Brain microvascular endothelial cell (primary cell): Measurements from ENCODE around the gene FRMD5.

Experiments used
- DNase-seq: peaks from one replicate; pipeline ENCODE4 v3.0.0-alpha.2; 2020
- H3K27ac ChIP-seq: fragments of 250-450 bp; sonication (Bioruptor Pico); 2 replicates; pipeline ENCODE4 v1.5.1; 2020; ENCODE audit warnings: mild to moderate bottlenecking, moderate library complexity
- H3K27me3 ChIP-seq: fragments of 250-450 bp; sonication (Bioruptor Pico); replicated peaks from 2 replicates; pipeline ENCODE4 v1.5.1; 2020; ENCODE audit warnings: mild to moderate bottlenecking
- H3K36me3 ChIP-seq: fragments of 250-450 bp; sonication (Bioruptor Pico); replicated peaks from 2 replicates; pipeline ENCODE4 v1.5.1; 2020; ENCODE audit warnings: mild to moderate bottlenecking
- H3K4me3 ChIP-seq: 2 replicates; pipeline ENCODE4 v1.5.1; 2011; ENCODE audit warnings: low read depth, mild to moderate bottlenecking, control low read depth, low read length, moderate library complexity
- in situ Hi-C: cut with HindIII; loops from 2 replicates; pipeline ENCODE4 v1.10.0; 2017; ENCODE audit warnings: low sequenced_read_pairs, low pct_ligation_motif_present
- TF ChIP-seq, protein P1 (sequence below): IDR thresholded peaks from 2 replicates; pipeline ENCODE4 v1.5.1; 2011; ENCODE audit warnings: low read depth, mild to moderate bottlenecking, moderate library complexity, low read length, control low read depth, inconsistent platforms; ENCODE audit errors: missing control alignments

Gene FRMD5

DNA sequence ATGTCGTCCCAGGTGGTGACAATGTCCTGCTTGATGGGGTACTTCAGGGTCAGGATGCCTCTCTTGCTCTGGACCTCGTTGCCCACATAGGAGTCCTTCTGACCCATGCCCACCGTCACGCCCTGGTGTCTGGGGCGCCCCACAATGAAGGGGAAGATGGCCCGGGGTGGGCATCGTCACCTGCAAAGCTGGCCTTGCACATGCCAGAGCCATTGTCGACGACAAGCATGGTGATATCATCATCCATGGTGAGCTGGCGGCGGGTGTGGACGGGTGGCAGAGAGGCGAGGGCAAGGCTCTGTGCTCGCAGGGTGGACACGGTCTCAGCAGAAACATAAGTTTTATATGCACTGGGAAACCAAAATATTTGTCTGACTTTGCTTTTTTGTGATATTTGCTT lies 205.1 kb downstream of the FRMD5 start:
- H3K27ac ChIP-seq, result no peak overlapping the region
- no peaks in the 10 kb centered on the region for H3K36me3 ChIP-seq
- H3K27me3 ChIP-seq, result no peaks in the 10 kb centered on the region
- in situ Hi-C loops, result no loop called here
- H3K4me3 ChIP-seq, result no peak overlapping the region
- DNase-seq, result no peak
- TF ChIP-seq, protein P1, sequence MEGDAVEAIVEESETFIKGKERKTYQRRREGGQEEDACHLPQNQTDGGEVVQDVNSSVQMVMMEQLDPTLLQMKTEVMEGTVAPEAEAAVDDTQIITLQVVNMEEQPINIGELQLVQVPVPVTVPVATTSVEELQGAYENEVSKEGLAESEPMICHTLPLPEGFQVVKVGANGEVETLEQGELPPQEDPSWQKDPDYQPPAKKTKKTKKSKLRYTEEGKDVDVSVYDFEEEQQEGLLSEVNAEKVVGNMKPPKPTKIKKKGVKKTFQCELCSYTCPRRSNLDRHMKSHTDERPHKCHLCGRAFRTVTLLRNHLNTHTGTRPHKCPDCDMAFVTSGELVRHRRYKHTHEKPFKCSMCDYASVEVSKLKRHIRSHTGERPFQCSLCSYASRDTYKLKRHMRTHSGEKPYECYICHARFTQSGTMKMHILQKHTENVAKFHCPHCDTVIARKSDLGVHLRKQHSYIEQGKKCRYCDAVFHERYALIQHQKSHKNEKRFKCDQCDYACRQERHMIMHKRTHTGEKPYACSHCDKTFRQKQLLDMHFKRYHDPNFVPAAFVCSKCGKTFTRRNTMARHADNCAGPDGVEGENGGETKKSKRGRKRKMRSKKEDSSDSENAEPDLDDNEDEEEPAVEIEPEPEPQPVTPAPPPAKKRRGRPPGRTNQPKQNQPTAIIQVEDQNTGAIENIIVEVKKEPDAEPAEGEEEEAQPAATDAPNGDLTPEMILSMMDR, result no peak

DNA sequence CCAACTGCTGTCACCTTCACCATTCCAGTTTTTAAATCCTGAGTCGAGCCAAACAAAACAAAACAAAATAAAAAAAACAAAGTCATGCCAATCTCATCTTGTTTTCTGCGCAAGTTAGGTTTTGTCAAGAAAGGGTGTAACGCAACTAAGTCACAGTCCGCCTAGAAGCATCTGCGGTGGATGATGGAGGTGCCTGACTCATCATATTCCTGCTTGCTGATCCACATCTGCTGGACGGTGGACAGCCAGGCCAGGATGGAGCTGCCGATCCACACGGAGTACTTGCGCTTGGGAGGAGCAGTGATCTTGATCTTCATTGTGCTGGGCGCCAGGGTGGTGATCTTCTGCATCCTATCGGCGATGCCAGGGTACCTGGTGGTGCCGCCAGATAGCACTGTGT lies 206.2 kb downstream of the FRMD5 start:
- no peak overlapping the region for H3K4me3 ChIP-seq
- DNase-seq, result no peak
- TF ChIP-seq, protein P1, result no peak
- in situ Hi-C loops, result no loop called here
- H3K27ac ChIP-seq, result no peak overlapping the region
- H3K36me3 ChIP-seq, result no peaks in the 10 kb centered on the region
- no peaks in the 10 kb centered on the region for H3K27me3 ChIP-seq

DNA sequence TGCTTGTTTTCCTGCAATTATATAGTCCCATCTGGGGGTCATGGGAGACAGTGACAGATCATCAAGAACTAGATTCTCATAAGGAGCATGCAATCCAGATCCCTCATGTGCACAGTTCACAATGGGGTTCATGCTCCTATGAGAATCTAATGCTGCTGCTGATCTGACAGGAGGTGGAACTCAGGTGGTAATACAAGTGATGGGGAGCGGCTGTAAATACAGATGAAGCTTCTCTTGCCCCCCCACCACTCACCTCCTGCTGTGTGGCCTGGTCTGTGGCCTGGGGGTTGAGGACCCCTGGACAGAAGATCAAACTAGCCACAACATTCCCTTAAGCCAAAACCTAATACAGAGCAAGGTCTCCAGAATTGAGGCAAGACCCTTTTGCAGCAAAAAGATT lies 207.1 kb downstream of the FRMD5 start:
- H3K27ac ChIP-seq, result no peak overlapping the region
- no peaks in the 10 kb centered on the region for H3K27me3 ChIP-seq
- no peak overlapping the region for H3K4me3 ChIP-seq
- in situ Hi-C loops, result no loop called here
- no peak for DNase-seq
- TF ChIP-seq, protein P1, result no peak
- H3K36me3 ChIP-seq, result no peaks in the 10 kb centered on the region

DNA sequence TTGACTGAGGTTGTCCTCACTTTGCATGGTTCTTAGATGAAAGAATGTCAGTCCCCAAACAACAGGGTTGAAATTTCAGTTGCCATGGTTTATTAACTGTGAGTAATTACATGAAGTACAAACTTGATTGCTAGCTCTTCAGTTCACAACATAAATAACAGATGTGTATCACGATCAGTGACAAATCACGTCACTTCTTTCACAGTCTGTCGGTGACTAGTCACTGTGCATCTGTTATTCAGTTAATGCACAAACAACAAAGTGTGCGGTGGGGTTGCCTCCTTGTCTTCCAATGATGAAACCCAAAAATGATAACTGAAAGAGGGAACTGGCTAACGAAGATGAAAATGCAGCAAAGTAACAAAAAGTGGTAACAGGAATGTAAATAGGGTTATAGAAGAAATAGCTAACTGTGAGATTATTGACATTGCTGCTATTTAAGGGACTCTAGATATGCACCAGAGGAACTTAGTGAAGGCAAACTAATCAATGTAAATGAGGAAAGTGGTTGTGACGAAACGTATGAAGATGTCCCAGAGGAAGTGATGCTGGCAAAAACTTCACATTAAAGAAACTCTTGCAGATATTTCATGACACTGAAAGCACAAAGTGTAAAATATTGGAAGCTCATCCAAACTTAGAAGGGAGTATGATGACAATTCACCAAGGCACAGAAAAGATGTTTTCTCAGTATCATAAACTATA lies 208.9 kb downstream of the FRMD5 start:
- in situ Hi-C loops, result no loop called here
- no peak for DNase-seq
- Histone ChIP-seq H3K4me3 (no peak overlapping the region), H3K36me3 (no peaks in the 10 kb centered on the region), H3K27ac (no peak overlapping the region), H3K27me3 (no peaks in the 10 kb centered on the region)
- TF ChIP-seq, protein P1, result no peak

DNA sequence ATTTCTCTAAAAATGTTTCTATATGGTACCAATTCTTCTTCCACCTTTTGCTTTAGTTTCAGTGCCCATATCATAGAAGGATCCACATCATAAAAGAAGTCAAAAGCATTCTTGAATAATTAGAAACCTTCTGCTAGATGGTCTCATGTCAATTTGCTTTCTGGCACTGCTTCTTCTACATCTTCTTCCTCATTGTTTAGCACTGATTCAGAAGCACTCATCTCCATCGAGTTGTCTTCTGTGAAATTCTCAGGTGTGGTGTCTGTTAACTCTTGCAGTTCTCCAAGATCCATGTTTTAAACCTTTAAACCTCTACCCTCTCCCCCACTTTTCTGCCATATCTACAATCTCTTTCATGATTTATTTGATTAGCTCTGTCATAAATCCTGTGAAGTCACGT lies 213.5 kb downstream of the FRMD5 start:
- H3K36me3 ChIP-seq, result no peaks in the 10 kb centered on the region
- no peak for DNase-seq
- no peak overlapping the region for H3K27ac ChIP-seq
- no peaks in the 10 kb centered on the region for H3K27me3 ChIP-seq
- in situ Hi-C loops, result no loop called here
- H3K4me3 ChIP-seq, result no peak overlapping the region
- TF ChIP-seq, protein P1, result no peak
